NK-92 treated with Interleukin-12 subunit alpha and Interleukin-12 subunit beta, amount 100 ng/mL, for 24 hours (cell line): ENCODE measurements around the gene C22orf42.
"Not testable (repeated sequence)": the region's sequence is repeated elsewhere in the genome, so short reads cannot be mapped to it uniquely, and the experiment has no call there.

Experiments
- DNase-seq: peaks from one replicate; lab custom pipeline; 2025; lab: John Stamatoyannopoulos, UW

The C22orf42 gene

GRCh38 chr22:32158712-32159533 is at the start of gene C22orf42:
Gene C22orf42, minus strand, starts transcription at chr22:32159303. Its CDS starts 88 bp downstream, at chr22:32159215.
- DNase-seq = no peak

- DNase-seq = no peak
These were observed 49.6 kb upstream of the C22orf42 start for GRCh38 chr22:32208681-32209080.

GRCh38 chr22:32207971-32208480 is 48.9 kb upstream of the C22orf42 start:
- no peak for DNase-seq

- DNase-seq = peak; percentile 26
These were observed 48.0 kb upstream of the C22orf42 start for GRCh38 chr22:32206774-32207758.

- DNase-seq = peak; percentile 15
These were observed 47.1 kb upstream of the C22orf42 start for GRCh38 chr22:32205974-32206773.

GRCh38 chr22:32204856-32205722 is 46.0 kb upstream of the C22orf42 start, which contains the start of gene RFPL2:
Gene RFPL2, minus strand, starts transcription at chr22:32205073. Its CDS starts 2,622 bp downstream, at chr22:32202451.
- no peak for DNase-seq

GRCh38 chr22:32204040-32204855 is 45.1 kb upstream of the C22orf42 start:
- no peak for DNase-seq

GRCh38 chr22:32203181-32204039 is 44.3 kb upstream of the C22orf42 start:
- DNase-seq = no peak

- DNase-seq = peak; percentile 21
These were observed 43.6 kb upstream of the C22orf42 start for GRCh38 chr22:32202539-32203180.

GRCh38 chr22:32202161-32202538 is 43.0 kb upstream of the C22orf42 start:
- no peak for DNase-seq

GRCh38 chr22:32200752-32201151 is 41.6 kb upstream of the C22orf42 start:
- DNase-seq = no peak

- DNase-seq = no peak
These were observed 40.9 kb upstream of the C22orf42 start for GRCh38 chr22:32199961-32200360.

- no peak for DNase-seq
These were observed 40.2 kb upstream of the C22orf42 start for GRCh38 chr22:32199341-32199740.

GRCh38 chr22:32197553-32198226 is 38.6 kb upstream of the C22orf42 start:
- not testable (repeated sequence) for DNase-seq

GRCh38 chr22:32195900-32196299 is 36.8 kb upstream of the C22orf42 start:
- DNase-seq = not testable (repeated sequence)

GRCh38 chr22:32193346-32193745 is 34.2 kb upstream of the C22orf42 start:
- DNase-seq = not testable (repeated sequence)

GRCh38 chr22:32191021-32191420 is 31.9 kb upstream of the C22orf42 start:
- DNase-seq = not testable (repeated sequence)
